Activated CD4-positive, alpha-beta T cell treated with anti-CD3 and anti-CD28 coated beads for 24 hours (primary cell): ENCODE measurements around the gene MACIR.

Experiments
- DNase-seq, 2 donors: peaks; one replicate each; pipeline ENCODE4 v3.0.0-alpha.2; 2020; ENCODE audit warnings: low read depth in 2 of 2

MACIR gene

GRCh38 chr5:103245761-103246160, 12.8 kb upstream of the MACIR start:
- no peak for DNase-seq

GRCh38 chr5:103247118-103247517, 11.4 kb upstream of the MACIR start:
- no peak for DNase-seq

GRCh38 chr5:103249068-103249467, 9.5 kb upstream of the MACIR start:
- DNase-seq = no peak

GRCh38 chr5:103254921-103255320, 3.6 kb upstream of the MACIR start:
- no peak for DNase-seq

- DNase-seq = no peak
Observed at GRCh38 chr5:103255691-103256090, 2.9 kb upstream of the MACIR start.

GRCh38 chr5:103256178-103256577, 2.4 kb upstream of the MACIR start:
- no peak for DNase-seq

GRCh38 chr5:103258957-103259704, 568 bp downstream of the MACIR start:
- DNase-seq = peak; percentile 31 to 36

GRCh38 chr5:103259705-103260355, 1.3 kb downstream of the MACIR start:
- DNase-seq = no peak

- no peak for DNase-seq
Observed at GRCh38 chr5:103260951-103261350, 2.4 kb downstream of the MACIR start.

- DNase-seq = no peak
Observed at GRCh38 chr5:103262422-103262871, 3.9 kb downstream of the MACIR start.

GRCh38 chr5:103263054-103263453, 4.5 kb downstream of the MACIR start:
- DNase-seq = no peak

- no peak for DNase-seq
Observed at GRCh38 chr5:103264508-103264907, 5.9 kb downstream of the MACIR start.

- no peak for DNase-seq
Observed at GRCh38 chr5:103270581-103270980, 12.0 kb downstream of the MACIR start.

GRCh38 chr5:103271570-103272289, 13.2 kb downstream of the MACIR start:
- no peak for DNase-seq

- DNase-seq = no peak
Observed at GRCh38 chr5:103272377-103272776, 13.8 kb downstream of the MACIR start.

- no peak for DNase-seq
Observed at GRCh38 chr5:103273952-103274351, 15.4 kb downstream of the MACIR start.

- no peak for DNase-seq
Observed at GRCh38 chr5:103275851-103276250, 17.3 kb downstream of the MACIR start.

- no peak for DNase-seq
Observed at GRCh38 chr5:103280967-103281366, 22.4 kb downstream of the MACIR start.

GRCh38 chr5:103283120-103283519, 24.6 kb downstream of the MACIR start:
- DNase-seq = no peak

GRCh38 chr5:103283869-103284268, 25.3 kb downstream of the MACIR start:
- no peak for DNase-seq

- no peak for DNase-seq
Observed at GRCh38 chr5:103286622-103287021, 28.1 kb downstream of the MACIR start.

- no peak for DNase-seq
Observed at GRCh38 chr5:103289024-103289423, 30.5 kb downstream of the MACIR start.

GRCh38 chr5:103290846-103291245, 32.3 kb downstream of the MACIR start:
- no peak for DNase-seq
